RWPE2 (cell line): ENCODE results near the gene INAFM1.

ENCODE experiments used
- ATAC-seq: fragments of 200-7000 bp; cut with Tn5 transposase; 3 replicates; pipeline ENCODE4 v1.9.1; 2021; ENCODE audit warnings: low read depth
- DNase-seq: peaks from one replicate; pipeline ENCODE4 v3.0.0-alpha.2; 2020; ENCODE audit warnings: low spot score
- H3K27ac ChIP-seq: fragments of 450-650 bp; 2 replicates; pipeline ENCODE4 v1.5.1; 2017; ENCODE audit warnings: mild to moderate bottlenecking; ENCODE audit not compliant: poor library complexity, severe bottlenecking
- H3K27me3 ChIP-seq: fragments of 250-450 bp; sonication (Bioruptor Pico); 2 replicates; pipeline ENCODE4 v1.5.1; 2021; ENCODE audit warnings: mild to moderate bottlenecking, moderate library complexity; ENCODE audit not compliant: insufficient read depth, poor library complexity, severe bottlenecking
- H3K36me3 ChIP-seq: fragments of 250-450 bp; sonication (Bioruptor Pico); 2 replicates; pipeline ENCODE4 v1.5.1; 2020; ENCODE audit warnings: low read depth, mild to moderate bottlenecking, moderate library complexity
- H3K4me1 ChIP-seq: fragments of 250-450 bp; sonication (Bioruptor Pico); 2 replicates; pipeline ENCODE4 v1.5.1; 2021; ENCODE audit warnings: mild to moderate bottlenecking, moderate library complexity; ENCODE audit not compliant: insufficient read depth, poor library complexity, severe bottlenecking
- H3K4me3 ChIP-seq: fragments of 250-450 bp; sonication (Bioruptor Pico); 2 replicates; pipeline ENCODE4 v1.5.1; 2021; ENCODE audit warnings: mild to moderate bottlenecking, moderate library complexity; ENCODE audit not compliant: severe bottlenecking
- H3K9me3 ChIP-seq: fragments of 250-450 bp; sonication (Bioruptor Pico); 2 replicates; pipeline ENCODE4 v1.5.1; 2021; ENCODE audit warnings: mild to moderate bottlenecking, moderate library complexity; ENCODE audit not compliant: severe bottlenecking
- CTCF ChIP-seq: fragments of 450-650 bp; IDR thresholded peaks from one replicate; pipeline ENCODE4 v1.5.1; 2017; ENCODE audit warnings: mild to moderate bottlenecking, moderate library complexity; ENCODE audit not compliant: poor library complexity, severe bottlenecking

The INAFM1 gene

GRCh38 chr19:47316513-47316912 is 41.8 kb downstream of the INAFM1 start:
- Histone ChIP-seq H3K27me3 (no peaks in the 10 kb centered on the region), H3K9me3 (no peaks in the 10 kb centered on the region), H3K4me3 (no peak overlapping the region), H3K36me3 (no peaks in the 10 kb centered on the region), H3K27ac (no peak overlapping the region), H3K4me1 (peaks cover 3% of the 10 kb centered on the region)
- DNase-seq: no peak
- ATAC-seq: no peak
- TF ChIP-seq CTCF: no peak

DNA sequence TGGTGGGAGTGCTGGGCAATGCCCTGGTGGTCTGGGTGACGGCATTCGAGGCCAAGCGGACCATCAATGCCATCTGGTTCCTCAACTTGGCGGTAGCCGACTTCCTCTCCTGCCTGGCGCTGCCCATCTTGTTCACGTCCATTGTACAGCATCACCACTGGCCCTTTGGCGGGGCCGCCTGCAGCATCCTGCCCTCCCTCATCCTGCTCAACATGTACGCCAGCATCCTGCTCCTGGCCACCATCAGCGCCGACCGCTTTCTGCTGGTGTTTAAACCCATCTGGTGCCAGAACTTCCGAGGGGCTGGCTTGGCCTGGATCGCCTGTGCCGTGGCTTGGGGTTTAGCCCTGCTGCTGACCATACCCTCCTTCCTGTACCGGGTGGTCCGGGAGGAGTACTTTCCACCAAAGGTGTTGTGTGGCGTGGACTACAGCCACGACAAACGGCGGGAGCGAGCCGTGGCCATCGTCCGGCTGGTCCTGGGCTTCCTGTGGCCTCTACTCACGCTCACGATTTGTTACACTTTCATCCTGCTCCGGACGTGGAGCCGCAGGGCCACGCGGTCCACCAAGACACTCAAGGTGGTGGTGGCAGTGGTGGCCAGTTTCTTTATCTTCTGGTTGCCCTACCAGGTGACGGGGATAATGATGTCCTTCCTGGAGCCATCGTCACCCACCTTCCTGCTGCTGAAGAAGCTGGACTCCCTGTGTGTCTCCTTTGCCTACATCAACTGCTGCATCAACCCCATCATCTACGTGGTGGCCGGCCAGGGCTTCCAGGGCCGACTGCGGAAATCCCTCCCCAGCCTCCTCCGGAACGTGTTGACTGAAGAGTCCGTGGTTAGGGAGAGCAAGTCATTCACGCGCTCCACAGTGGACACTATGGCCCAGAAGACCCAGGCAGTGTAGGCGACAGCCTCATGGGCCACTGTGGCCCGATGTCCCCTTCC is 45.5 kb downstream of the INAFM1 start:
- ATAC-seq: no peak
- H3K27me3 ChIP-seq: no peaks in the 10 kb centered on the region
- peaks cover 3% of the 10 kb centered on the region for H3K4me1 ChIP-seq
- TF ChIP-seq CTCF: no peak
- DNase-seq: no peak
- H3K9me3 ChIP-seq: no peaks in the 10 kb centered on the region
- H3K27ac ChIP-seq: no peak overlapping the region
- H3K4me3 ChIP-seq: no peak overlapping the region
- H3K36me3 ChIP-seq: no peaks in the 10 kb centered on the region

DNA sequence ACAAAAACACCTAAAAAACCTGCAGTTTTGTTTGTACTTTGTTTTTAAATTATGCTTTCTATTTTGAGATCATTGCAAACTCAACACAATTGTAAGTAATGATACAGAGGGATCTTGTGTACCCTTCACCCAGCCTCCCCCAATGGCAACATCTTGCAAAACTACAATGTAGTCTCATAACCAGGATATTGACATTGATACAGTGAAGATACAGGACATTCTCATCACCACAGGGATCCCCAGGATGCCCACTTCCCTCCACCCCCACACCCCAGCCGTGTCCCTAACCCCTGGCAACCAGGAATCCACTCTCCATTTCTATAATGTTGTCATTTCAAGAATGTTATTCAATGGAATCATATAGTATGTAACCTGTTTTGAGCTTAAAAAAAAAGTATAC is 46.9 kb downstream of the INAFM1 start:
- Histone ChIP-seq H3K4me3 (no peak overlapping the region), H3K36me3 (no peaks in the 10 kb centered on the region), H3K9me3 (no peaks in the 10 kb centered on the region), H3K4me1 (no peaks in the 10 kb centered on the region), H3K27me3 (no peaks in the 10 kb centered on the region), H3K27ac (no peak overlapping the region)
- no peak for ATAC-seq
- DNase-seq: no peak
- TF ChIP-seq CTCF: no peak

DNA sequence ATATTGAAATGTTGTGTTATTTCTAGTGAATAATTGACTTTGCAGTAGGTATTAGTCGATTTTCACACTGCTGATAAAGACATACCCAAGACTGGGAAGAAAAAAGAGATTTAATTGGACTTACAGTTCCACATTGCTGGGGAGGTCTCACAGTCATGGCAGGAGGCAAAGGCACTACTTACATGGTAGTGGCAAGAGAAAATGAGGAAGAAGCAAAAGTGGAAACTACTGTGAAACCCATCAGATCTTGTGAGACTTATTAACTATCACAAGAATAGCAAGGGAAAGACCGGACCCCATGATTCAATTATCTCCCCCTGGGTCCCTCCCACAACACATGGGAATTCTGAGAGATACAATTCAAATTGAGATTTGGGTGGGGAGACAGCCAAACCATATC is 47.4 kb downstream of the INAFM1 start:
- no peak for DNase-seq
- Histone ChIP-seq H3K27me3 (no peaks in the 10 kb centered on the region), H3K4me1 (no peaks in the 10 kb centered on the region), H3K9me3 (no peaks in the 10 kb centered on the region), H3K36me3 (no peaks in the 10 kb centered on the region), H3K4me3 (no peak overlapping the region), H3K27ac (no peak overlapping the region)
- TF ChIP-seq CTCF: no peak
- ATAC-seq: no peak

DNA sequence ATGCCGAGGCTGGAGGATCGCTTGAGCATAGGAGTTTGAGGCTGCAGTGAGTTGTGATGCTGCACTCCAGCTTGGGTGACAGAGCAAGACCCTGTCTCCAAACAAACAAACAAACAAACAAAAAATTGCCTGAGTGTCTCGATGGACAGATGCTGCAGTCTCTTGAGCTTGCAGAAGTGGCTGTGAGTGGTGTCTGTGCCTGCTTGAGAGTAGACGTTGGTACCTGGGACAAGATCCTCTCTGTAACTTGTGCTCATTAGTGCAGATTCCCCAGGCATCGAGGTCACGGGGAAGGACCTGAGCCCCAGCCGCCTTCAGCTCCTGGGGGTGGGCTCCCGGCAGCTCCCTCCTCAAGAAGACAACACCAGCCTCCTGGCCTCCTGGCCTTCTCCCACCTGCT is 48.7 kb downstream of the INAFM1 start:
- H3K9me3 ChIP-seq: no peaks in the 10 kb centered on the region
- no peak for TF ChIP-seq CTCF
- no peak for DNase-seq

More for the DNA sequence above, 48.7 kb downstream of the INAFM1 start:
- Histone ChIP-seq H3K4me3 (no peak overlapping the region), H3K4me1 (no peaks in the 10 kb centered on the region), H3K27ac (no peak overlapping the region), H3K27me3 (no peaks in the 10 kb centered on the region), H3K36me3 (no peaks in the 10 kb centered on the region)
- no peak for ATAC-seq
